ENCODE data around the gene SERPINE2. TPM values are rescaled to one million over a fixed set of nuclear protein-coding genes. Genes with fewer than 3 reads are reported as not detected.

Gene SERPINE2
- total RNA-seq, 3 donors from 2014 or later = 1.8 to 44.6 (median 11.9) TPM

DNA sequence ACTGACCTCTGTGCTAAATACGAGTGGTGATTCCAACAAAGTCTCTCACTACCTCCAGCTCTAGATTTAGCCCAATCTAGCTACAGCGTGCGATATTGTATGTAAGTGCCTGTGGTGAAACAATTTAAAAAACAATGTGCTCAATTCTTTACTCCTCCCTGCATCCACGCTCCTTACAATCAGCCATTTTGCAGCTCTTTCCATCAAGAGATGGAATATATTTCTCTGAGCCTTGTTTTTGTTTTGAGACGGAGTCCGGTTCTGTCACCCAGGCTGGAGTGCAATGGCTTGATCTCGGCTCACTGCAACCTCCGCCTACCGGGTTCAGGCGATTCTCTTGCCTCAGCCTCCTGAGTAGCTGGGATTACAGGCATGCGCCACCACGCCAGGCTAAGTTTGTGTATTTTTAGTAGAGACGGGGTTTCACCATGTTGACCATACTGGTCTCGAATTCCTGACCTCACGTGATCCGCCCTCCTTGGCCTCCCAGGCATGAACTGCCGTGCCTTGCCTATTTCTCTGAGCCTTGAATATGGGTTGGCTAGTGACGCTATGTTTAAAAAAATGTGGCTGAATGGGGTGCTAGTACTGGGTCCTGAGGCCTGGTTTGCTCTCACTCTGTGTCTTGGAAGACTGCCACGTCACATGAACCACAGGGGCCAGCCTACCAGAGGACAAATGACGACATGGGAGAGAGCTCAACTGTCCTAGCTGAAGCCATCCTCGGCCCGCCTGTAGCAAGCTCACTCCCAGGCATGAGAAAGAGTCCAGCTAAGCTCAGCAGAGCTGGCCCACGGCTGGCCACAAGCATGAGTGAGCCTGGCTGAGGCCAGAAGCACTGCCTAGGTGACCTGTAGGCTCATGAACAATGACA is 108.7 kb downstream of the SERPINE2 start:
- peak overlapping the region in 1 of 2 donors; percentile 41 for H3K27ac ChIP-seq
- H3K36me3 ChIP-seq = no peaks in the 10 kb centered on the region
- H3K27me3 ChIP-seq = no peaks in the 10 kb centered on the region
- intact Hi-C loops (cut with DNase I; ENCODE audit: low total_unique reads) = no loop called here
- no peak for TF ChIP-seq POLR2AphosphoS5 (IDR thresholded peaks at IDR 0.05)
- TF ChIP-seq POLR2A (IDR thresholded peaks at IDR 0.05) = no peak
- H3K9me3 ChIP-seq = peaks cover 5 to 6% of the 10 kb centered on the region in 2 donors
- peak in 1 of 2 donors; percentile 51 for DNase-seq (ENCODE audit: low spot score in 2 of 2)
- H3K4me1 ChIP-seq = peaks cover 0 to 4% of the 10 kb centered on the region in 2 donors
- no peak overlapping the region for H3K4me3 ChIP-seq

DNA sequence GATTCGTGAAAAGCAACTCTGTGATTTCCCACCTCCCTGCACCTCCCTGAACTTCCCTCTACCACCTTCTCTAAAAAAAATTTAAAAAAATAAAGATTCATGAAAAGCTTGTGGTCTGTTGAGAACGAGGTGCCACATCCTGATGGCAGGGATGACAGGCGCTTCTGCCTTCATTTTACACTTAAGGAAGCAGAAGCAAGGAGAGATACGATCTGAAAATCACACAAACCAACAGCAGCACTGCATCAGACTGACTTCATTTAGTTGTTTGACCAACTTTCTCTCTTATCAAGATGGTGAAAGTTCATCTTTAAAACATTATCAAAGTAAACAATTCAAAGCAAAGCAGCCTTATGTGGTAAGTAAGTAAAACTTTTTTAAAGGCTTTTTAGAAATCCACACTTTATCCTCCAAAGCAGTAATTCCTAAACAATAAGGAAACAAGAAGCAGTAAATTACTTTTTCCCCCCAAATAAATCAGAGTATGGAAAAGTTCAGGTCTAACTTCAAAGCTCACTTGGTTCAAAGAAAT is 109.4 kb downstream of the SERPINE2 start:
- TF ChIP-seq POLR2AphosphoS5 (IDR thresholded peaks at IDR 0.05) (no peak), POLR2A (IDR thresholded peaks at IDR 0.05) (no peak)
- TF ChIP-seq, protein P1, sequence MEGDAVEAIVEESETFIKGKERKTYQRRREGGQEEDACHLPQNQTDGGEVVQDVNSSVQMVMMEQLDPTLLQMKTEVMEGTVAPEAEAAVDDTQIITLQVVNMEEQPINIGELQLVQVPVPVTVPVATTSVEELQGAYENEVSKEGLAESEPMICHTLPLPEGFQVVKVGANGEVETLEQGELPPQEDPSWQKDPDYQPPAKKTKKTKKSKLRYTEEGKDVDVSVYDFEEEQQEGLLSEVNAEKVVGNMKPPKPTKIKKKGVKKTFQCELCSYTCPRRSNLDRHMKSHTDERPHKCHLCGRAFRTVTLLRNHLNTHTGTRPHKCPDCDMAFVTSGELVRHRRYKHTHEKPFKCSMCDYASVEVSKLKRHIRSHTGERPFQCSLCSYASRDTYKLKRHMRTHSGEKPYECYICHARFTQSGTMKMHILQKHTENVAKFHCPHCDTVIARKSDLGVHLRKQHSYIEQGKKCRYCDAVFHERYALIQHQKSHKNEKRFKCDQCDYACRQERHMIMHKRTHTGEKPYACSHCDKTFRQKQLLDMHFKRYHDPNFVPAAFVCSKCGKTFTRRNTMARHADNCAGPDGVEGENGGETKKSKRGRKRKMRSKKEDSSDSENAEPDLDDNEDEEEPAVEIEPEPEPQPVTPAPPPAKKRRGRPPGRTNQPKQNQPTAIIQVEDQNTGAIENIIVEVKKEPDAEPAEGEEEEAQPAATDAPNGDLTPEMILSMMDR (IDR thresholded peaks at IDR 0.05) = no peak
- Histone ChIP-seq H3K4me3 (no peak overlapping the region), H3K4me1 (peaks cover 0 to 4% of the 10 kb centered on the region in 2 donors), H3K9me3 (peaks cover 5 to 6% of the 10 kb centered on the region in 2 donors), H3K27ac (peak overlapping the region in 1 of 2 donors; percentile 16), H3K27me3 (no peaks in the 10 kb centered on the region), H3K36me3 (no peaks in the 10 kb centered on the region)
- DNase-seq (ENCODE audit: low spot score in 2 of 2) = no peak
- intact Hi-C loops (cut with DNase I; ENCODE audit: low total_unique reads) = no loop called here

DNA sequence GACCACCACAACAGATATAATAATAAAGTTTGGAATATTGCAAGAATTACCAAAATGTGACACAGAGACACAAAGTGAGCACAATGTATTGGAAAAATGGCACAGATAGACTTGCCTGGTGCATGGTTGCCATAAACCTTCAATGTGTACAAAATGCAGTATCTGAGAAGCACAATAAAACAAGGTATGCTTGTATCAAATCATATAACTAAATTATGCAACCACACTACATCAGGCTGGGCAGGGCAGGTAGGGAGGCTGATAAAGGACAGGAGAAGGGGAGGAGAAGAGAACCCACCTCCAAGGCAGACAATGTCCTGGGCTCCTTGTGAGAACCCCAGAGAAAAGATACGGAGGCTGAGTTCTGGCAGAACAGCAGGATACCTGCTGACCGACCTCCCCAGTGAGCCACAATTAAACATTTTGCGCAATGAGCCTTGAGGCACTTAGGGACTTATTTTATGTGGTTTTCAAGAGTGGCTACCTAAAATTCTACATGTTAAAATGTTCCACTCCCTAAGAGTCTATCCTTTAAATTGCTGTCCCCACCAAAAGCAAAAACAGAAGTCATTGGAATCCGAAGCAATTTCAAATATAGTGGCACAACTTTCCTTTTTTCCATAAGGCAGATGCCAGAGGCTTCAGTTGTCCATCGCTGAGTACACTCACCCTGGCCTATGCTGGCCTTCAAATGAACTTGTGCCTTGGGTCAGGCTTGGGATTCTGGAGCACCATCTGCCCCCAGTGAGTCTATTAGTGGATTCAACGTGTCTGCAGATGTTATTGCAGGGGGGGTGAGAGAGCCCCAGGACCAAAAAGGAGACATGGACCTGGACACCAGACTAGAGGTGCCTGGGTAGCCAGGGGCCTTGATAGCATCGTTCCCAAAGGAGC is 110.7 kb downstream of the SERPINE2 start:
- TF ChIP-seq, protein P1 (IDR thresholded peaks at IDR 0.05) = no peak
- TF ChIP-seq POLR2AphosphoS5 (IDR thresholded peaks at IDR 0.05) = no peak
- TF ChIP-seq POLR2A (IDR thresholded peaks at IDR 0.05) = no peak
- Histone ChIP-seq H3K9me3 (peaks cover 5 to 6% of the 10 kb centered on the region in 2 donors), H3K27me3 (no peaks in the 10 kb centered on the region), H3K36me3 (no peaks in the 10 kb centered on the region), H3K4me3 (no peak overlapping the region), H3K27ac (no peak overlapping the region), H3K4me1 (peaks cover 0 to 4% of the 10 kb centered on the region in 2 donors)
- no peak for DNase-seq (ENCODE audit: low spot score in 2 of 2)
- intact Hi-C loops (cut with DNase I; ENCODE audit: low total_unique reads) = no loop called here

DNA sequence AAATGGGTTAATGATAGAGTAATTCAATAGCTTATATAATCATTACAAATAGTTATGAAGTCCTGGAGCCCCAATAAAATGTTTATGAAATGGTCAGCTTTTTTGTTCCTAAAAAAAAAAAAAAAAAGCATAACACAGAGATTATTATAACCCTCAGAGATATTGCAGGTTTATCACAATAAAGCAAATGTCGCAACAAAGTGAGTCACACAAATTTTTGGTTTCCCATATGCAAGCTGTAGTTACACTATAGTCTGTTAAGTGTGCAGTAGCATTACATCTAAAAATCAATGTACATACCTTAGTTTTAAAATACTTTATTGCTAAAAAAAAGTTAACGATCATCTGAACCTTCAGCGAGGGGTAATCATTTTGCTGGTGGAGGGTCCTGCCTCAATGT is 114.0 kb downstream of the SERPINE2 start:
- H3K4me3 ChIP-seq = no peak overlapping the region
- no peak for TF ChIP-seq POLR2A (IDR thresholded peaks at IDR 0.05)
- no peak for TF ChIP-seq POLR2AphosphoS5 (IDR thresholded peaks at IDR 0.05)
- TF ChIP-seq, protein P1 (IDR thresholded peaks at IDR 0.05) = no peak
- no peaks in the 10 kb centered on the region for H3K36me3 ChIP-seq
- peaks cover 0 to 4% of the 10 kb centered on the region in 2 donors for H3K4me1 ChIP-seq
- no peak for DNase-seq (ENCODE audit: low spot score in 2 of 2)
- intact Hi-C loops (cut with DNase I; ENCODE audit: low total_unique reads) = no loop called here
- peaks cover 5 to 6% of the 10 kb centered on the region in 2 donors for H3K9me3 ChIP-seq
- H3K27ac ChIP-seq = no peak overlapping the region
- H3K27me3 ChIP-seq = no peaks in the 10 kb centered on the region

Other genes starting within 250 kb of the SERPINE2 start
- 1 to 10 TPM; 2.1 to 9.5 (median 4.7) TPM for gene AP1S3, start 201.7 kb downstream of the SERPINE2 start, total RNA-seq
- 10 to 100 TPM; 45.2 to 57.6 (median 46.2) TPM for gene WDFY1, start 94.0 kb downstream of the SERPINE2 start, total RNA-seq
- gene MRPL44, start 81.8 kb downstream of the SERPINE2 start, total RNA-seq = 10 to 100 TPM; 22.4 to 27.4 (median 24.3) TPM

Data from breast epithelium (tissue), 4 donors.